Measurements from ENCODE around the gene SYT15.
"Not testable (repeated sequence)": the region's sequence is repeated elsewhere in the genome, so short reads cannot be mapped to it uniquely, and the experiment has no call there.

The SYT15 gene

DNA sequence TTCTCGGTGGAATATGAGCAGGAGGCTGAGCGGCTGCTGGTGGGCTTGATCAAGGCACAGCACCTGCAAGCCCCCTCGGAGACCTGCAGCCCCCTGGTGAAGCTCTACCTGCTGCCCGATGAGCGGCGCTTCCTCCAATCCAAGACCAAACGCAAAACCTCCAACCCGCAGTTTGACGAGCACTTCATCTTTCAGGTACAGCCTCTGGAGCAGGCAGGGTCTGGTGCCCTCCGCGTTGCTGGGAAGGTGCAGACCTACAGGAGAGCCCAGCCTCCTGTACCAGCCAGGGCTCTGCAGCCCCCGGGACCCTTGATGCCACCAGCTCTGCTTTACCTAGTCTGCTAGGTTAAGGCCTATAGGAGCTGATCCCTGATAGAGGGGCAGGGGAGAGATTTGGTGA is 3.1 kb downstream of the SYT15 start:
- POLR2A ChIA-PET (ENCODE audit: low non-redundant PET); CTCF ChIA-PET; DNase-seq (ENCODE audit: low spot score); H3K27ac ChIP-seq: not testable (repeated sequence)

DNA sequence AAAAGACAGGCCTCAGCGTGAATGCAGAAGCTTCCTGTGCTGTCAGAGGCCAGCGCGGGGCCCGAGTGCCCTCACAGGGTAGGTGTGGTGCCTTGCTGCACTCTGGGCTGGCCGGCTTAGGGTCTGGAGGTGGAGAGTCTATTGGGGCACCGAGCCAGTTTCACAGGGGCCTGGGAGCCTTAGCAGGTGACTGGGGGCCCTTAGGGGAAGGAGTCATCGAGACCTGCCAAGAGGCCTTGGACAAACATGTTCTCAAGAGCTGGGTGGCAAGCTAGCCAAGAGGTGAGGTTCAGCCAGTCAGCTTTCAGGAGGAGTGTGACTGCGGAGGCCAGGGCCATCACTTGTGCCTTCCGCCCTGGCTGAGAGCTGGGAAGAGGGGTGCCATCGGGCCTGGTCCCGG is 3.6 kb downstream of the SYT15 start:
- CTCF ChIA-PET; H3K27ac ChIP-seq; POLR2A ChIA-PET (ENCODE audit: low non-redundant PET); DNase-seq (ENCODE audit: low spot score): not testable (repeated sequence)

DNA sequence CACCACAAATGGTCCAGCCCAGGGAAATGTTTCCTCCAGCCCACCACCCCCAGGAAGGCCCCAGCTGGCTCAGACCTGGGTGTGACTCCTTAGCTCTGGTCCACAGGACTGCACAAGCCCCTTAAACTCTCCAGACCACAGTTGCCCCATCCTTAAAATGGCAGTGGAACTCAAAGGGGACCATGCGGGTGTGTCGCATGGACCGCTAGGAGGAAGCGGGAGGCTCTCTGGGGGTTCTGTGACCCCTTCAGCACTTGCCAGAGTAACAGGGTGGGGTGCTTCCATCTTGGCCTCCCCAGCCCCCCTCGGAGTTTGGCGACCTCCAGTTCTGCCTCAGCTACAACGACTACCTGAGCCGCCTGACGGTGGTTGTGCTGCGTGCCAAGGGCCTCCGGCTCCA is 5.3 kb downstream of the SYT15 start:
- H3K27ac ChIP-seq; CTCF ChIA-PET; POLR2A ChIA-PET (ENCODE audit: low non-redundant PET); DNase-seq (ENCODE audit: low spot score): not testable (repeated sequence)

DNA sequence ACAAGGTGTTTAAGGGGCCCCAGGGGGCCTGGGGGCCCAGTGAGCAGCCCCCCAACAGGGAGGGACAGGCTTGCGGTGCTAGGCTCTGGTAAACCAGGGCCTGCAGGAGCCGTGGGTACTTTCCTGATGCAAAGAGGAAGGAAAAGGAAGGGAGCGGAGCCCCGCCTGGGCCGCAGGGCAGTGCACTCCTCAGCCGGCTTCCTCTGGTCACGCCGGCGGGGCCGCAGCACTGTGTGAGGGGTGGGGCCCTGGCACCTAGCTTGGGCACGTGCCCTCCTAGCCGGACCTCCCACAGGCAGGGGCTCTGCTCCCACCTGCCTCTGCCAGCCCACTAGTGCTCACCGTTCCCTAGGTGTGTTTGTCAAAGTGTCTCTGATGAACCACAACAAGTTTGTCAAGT is 6.3 kb downstream of the SYT15 start:
- CTCF ChIA-PET; POLR2A ChIA-PET (ENCODE audit: low non-redundant PET): not testable (repeated sequence)

DNA sequence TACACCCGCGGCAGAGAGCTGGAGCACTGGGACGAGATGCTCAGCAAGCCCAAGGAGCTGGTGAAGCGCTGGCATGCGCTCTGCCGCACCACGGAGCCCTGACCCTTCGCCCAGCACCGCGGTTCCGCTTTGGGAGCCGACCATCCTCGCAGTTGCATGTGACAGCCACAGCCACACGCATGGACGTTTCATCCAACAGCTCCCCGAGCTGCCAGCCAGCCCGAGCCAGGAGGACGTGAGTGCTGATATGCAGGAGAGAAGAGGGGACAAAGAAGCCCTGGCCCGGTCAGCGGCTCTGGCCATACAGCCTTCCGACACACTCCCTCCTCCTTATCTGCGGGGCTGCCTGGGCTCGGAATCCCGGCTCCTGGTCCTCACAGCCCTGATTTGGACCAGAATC is 8.6 kb downstream of the SYT15 start:
- H3K27ac ChIP-seq; POLR2A ChIA-PET (ENCODE audit: low non-redundant PET); DNase-seq (ENCODE audit: low spot score); CTCF ChIA-PET: not testable (repeated sequence)

More for the DNA sequence above, 6.3 kb downstream of the SYT15 start:
- not testable (repeated sequence) for DNase-seq (ENCODE audit: low spot score); H3K27ac ChIP-seq

DNA sequence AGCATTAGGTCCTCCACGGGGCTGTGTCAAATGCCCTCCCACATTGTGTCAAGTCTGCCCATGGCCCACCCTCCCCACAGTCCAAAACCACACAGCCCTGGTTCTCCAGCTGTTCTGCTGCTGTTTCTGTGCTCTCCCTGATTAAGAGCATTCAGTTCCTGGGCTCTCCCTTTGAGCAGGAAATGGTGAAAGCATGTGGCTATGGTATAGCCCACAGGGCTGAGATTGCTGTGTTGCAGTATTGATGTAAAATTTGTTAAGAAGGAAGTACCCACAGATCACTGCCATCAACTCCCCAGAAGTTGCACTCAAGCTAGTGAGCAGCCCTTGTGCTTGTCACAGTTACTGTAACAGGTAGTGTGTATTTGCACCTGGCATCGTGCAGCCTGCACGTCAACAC is 9.3 kb downstream of the SYT15 start:
- DNase-seq (ENCODE audit: low spot score); POLR2A ChIA-PET (ENCODE audit: low non-redundant PET); CTCF ChIA-PET; H3K27ac ChIP-seq: not testable (repeated sequence)

DNA sequence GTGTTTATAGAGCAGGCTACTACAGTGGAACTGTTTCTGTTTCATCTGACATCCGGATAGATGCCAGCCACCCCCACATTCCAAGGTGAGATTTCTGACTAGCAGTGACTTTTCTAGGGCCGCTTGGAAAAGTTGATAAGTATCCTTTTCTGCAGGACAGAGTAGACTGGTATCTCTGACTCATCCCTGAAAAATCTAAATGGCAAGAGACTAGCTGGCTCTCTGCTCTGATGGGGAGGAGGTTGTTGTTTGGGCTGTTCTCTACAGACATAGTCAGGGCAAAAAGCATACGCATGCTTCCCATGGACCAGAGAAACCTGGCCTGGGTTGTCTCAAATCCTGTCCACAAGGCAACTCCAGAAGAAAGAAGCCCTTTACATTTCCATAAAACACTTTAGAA is 10.7 kb downstream of the SYT15 start:
- DNase-seq (ENCODE audit: low spot score); H3K27ac ChIP-seq; POLR2A ChIA-PET (ENCODE audit: low non-redundant PET); CTCF ChIA-PET: not testable (repeated sequence)

DNA sequence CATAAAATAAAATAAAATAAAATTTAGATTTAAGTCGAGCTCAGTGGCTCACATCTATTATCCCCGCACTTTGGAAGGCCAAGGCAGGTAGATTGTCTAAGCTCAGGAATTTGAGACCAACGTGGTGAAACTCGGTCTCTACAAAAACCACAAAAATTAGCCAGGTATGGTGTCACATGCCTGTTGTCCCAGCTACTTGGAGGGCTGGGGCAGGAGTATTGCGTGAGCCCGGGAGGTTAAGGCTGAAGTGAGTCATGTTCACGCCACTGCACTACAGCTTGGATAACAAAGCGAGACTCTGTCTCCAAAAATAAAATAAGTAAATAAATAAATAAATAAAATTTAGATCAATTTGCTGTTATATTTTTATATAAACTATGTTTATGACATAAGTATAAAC is 12.1 kb downstream of the SYT15 start:
- CTCF ChIA-PET; DNase-seq (ENCODE audit: low spot score); H3K27ac ChIP-seq; POLR2A ChIA-PET (ENCODE audit: low non-redundant PET): not testable (repeated sequence)

DNA sequence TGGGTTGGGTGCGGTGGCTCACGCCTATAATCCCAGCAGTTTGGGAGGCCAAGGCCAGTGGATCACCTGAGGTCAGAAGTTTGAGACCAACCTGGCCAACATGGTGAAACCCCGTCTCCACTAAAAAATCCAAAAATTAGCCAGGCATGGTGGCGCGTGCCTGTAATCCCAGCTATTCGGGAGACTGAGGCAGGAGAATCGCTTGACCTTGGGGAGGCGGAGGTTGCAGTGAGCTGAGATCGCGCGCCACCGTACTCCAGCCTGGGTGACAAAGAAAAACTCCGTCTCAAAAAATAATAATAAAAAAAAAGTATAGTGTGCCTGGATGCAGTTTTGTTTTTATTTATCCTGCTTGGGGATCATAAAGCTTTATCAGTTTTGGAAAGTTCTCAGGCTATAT is 14.4 kb downstream of the SYT15 start:
- H3K27ac ChIP-seq; DNase-seq (ENCODE audit: low spot score); CTCF ChIA-PET; POLR2A ChIA-PET (ENCODE audit: low non-redundant PET): not testable (repeated sequence)

DNA sequence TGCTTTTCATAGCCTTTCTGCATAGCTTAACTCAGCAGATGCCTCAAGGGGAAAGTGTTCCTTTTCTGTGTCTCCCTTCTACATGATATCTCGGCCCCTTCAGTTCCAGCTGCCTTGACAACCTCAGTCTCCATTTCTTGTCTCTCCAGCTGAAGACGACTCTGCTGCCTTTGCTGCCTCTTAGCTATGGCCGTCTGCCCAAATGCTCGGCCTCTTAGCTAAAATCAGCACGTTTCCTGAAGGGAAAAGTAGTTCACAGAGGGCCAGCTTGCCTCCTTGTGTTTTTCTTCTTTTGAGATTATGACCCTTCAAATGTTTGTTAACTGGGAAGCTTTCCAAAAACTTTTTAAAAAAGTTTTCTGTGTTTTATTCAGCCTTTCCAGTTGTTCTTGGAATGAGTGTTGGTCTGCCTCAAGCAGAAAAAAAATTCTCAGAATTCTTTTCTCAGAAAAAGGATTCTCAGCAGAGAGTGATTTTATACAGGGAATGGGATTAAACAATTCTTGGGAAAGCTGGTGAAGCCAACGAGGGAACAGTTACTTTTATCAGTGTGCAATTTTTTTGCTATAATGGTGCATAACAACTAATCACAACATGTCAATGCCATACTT is 15.6 kb downstream of the SYT15 start:
- POLR2A ChIA-PET (ENCODE audit: low non-redundant PET); DNase-seq (ENCODE audit: low spot score); CTCF ChIA-PET; H3K27ac ChIP-seq: not testable (repeated sequence)

DNA sequence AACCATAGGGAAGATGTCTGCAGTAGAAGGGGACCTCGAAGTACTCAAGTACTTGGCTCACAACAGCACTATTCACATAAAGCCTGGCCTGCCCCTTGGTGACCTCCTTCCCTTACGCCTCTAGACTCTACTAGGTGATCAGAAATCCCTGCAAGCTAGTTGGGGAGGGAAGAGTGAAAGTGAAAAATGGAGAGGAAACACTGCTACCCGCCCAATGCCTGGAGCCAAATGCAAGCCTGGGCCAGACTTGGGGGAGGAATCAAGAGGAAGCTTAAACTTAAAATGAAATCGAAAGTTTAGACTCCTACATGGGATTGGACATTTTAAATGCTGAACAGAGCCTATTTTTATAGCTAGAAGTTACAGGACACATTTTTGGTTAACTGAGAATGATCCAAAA is 17.6 kb downstream of the SYT15 start:
- H3K27ac ChIP-seq; CTCF ChIA-PET; POLR2A ChIA-PET (ENCODE audit: low non-redundant PET); DNase-seq (ENCODE audit: low spot score): not testable (repeated sequence)

DNA sequence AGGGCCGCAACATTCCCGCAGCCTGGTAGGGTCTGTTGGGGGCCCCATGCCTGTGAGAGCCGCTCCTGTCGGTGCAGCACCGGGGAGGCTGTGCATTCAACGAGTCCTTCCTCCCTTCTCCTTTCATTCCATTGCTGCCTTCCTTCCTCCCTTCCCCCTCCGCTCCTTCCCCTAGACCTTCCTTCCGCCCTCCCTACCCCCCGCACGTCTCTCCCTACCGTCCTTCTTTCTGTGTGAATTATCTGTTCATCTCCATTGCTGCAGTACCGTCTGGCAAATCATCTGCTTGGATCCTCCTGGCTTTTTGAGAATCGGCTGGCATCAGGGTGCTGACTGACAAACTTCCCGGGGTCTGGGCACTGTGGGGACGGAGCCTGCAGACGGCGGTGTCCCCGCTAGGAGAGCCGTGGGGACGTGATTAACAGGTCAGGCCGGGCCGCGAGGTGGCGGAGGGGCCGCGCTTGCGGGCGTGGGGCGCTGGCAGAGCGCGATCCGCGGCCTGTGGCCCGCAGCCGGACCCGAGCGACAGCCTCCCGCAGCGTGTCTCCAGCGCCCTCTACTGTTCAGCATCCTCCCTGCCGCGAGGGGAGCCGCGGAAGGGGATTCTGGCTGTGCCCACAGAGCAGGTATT is 18.8 kb downstream of the SYT15 start:
- CTCF ChIA-PET; POLR2A ChIA-PET (ENCODE audit: low non-redundant PET); DNase-seq (ENCODE audit: low spot score); H3K27ac ChIP-seq: not testable (repeated sequence)

DNA sequence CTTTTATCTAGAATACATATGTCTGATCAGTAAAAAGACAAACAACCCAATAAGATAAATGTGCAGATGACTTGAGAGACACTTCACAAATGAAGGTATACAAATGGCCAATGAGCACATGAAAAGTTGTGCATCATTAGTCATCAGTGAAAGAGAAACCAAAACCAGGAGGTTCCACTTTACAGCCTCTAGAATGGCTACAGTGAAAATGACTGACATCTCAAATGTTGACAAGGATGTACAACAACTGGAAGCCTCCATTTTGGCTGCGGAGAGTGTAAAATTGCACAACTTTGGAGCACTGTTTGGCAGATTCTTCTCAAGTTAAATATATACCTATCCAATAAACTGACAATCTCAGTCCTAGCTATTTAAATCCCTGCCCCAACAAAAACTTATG is 21.6 kb downstream of the SYT15 start:
- H3K27ac ChIP-seq; POLR2A ChIA-PET (ENCODE audit: low non-redundant PET); CTCF ChIA-PET; DNase-seq (ENCODE audit: low spot score): not testable (repeated sequence)

DNA sequence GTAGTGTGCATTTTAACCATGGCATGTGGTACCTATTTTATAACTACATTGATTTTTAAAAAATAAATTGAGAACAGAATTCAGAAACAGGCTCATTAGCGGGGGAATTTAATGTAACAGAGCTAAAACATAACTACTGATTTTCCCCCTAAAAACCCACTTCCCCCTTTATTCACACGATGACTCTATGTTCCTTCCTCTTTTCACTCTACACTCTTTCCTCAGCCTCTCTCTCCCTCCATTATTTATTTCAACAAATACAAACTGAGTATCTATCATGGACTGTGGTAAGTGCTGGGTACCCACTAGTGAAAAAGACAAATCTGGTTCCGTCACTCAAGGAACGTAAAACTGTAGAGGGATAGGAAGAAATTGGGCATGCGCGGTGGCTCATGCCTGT is 36.6 kb downstream of the SYT15 start:
- H3K27ac ChIP-seq; POLR2A ChIA-PET (ENCODE audit: low non-redundant PET); CTCF ChIA-PET; DNase-seq (ENCODE audit: low spot score): not testable (repeated sequence)

DNA sequence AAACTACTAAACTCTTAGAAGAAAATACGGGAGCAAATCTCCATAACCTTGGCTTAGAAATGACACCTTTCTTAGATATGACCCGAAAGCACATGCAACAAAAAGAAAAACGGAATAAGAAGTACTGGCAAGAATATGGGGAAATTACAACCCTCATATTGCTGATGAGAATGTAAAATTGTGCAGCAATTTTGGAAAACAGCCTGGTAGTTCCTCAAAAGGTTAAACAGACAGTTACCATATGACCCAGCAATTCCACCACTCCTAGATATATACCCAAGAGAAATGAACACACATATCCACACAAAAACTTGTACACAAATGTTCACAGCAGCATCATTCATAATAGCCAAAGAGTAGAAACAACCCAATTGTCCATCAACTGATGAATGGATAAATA is 37.3 kb downstream of the SYT15 start:
- DNase-seq (ENCODE audit: low spot score); POLR2A ChIA-PET (ENCODE audit: low non-redundant PET); H3K27ac ChIP-seq; CTCF ChIA-PET: not testable (repeated sequence)

DNA sequence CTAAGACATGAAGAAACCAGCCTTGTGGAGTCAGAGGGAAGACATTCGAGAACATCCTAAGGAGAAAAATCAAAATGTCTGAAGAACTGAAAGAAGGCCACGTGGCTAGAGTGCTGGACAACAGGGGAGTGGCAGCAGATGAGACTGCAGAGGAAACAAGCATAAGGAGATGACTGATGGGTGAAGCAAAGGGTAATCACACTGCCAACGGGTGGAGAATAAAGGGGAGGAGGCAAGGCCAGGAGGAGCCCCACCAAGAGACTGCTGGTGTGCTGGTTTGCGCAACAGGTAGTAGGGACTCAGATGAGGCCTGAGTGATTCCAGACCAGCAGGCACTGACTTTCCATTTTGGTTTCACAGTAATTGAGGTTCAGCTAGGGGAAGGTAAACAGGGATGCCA is 38.2 kb downstream of the SYT15 start:
- POLR2A ChIA-PET (ENCODE audit: low non-redundant PET); CTCF ChIA-PET; H3K27ac ChIP-seq; DNase-seq (ENCODE audit: low spot score): not testable (repeated sequence)

DNA sequence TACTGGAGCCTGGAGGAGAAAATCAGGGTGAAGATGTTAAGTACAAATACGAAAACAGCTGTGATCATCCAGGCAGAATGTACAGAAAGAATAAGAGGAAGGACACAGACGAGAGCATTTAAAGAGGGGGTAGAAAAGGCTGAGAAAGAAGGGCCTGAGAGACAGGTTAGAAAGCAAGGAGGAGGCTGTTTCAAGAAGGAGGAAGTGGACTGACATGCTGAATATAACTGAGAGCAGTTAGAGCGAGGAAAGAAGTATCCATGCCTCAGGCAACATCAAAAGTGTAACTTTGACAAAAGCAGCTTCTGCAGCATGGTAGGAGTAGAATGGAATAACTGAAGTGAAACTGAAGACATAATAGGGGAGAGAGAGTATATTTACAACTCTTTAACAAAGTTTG is 39.0 kb downstream of the SYT15 start:
- POLR2A ChIA-PET (ENCODE audit: low non-redundant PET); H3K27ac ChIP-seq; CTCF ChIA-PET; DNase-seq (ENCODE audit: low spot score): not testable (repeated sequence)

DNA sequence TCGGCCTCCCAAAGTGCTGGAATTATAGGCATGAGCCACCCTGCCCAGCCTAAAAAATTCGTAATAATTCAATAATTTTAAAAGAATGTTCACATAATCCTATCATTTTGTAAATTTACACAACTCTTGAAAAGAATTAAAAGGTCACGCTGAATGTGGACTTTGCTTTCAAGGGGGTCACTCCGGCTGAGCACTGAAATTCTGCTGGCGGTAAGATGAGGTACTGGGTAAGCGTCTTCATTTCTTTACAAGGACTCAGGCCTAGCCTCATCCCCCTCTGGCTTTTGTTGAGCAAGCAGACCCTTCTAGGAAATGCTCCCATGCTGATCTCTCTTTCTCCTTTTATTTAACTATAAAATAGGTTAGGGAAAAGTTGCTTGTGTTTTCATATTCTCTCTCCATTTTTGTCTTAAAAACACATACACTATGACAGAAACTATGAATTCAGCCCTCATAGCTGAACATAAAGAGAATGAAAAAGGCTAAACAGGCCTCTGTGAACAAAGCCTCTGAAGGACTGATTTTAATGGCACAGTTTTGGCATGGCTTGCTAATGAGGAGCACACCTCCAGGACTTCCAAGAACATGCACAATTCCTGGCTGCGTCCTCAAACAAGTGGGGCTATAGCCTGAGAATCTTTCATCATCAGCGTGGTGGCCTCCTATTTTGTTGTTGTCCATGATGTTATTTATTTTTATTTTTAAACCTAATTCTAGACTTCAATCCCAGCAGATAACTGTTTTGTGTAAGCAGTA is 45.1 kb downstream of the SYT15 start:
- DNase-seq (ENCODE audit: low spot score); POLR2A ChIA-PET (ENCODE audit: low non-redundant PET); CTCF ChIA-PET; H3K27ac ChIP-seq: not testable (repeated sequence)
